Adrenal gland (tissue), 5 donors: ENCODE measurements around the gene LUC7L.

ENCODE experiments used
- CTCF ChIP-seq, 6 experiments: fragments of 450-650 bp in 4 of 6; fragments of 200-600 bp in 2 of 6; sonication (generic) in 1 of 6; IDR thresholded peaks; 1 replicate in 5 of 6; 2 replicates in 1 of 6; pipeline versions ENCODE4 v1.5.1 to v1.8.0; 2016 to 2021; ENCODE audit warnings: antibody characterized with exemption in 6 of 6, mild to moderate bottlenecking in 2 of 6, moderate library complexity in 1 of 6
- POLR2A ChIP-seq, 2 donors: fragments of 450-650 bp; IDR thresholded peaks; one replicate each; pipeline ENCODE4 v1.6.1; 2017; ENCODE audit warnings: antibody characterized with exemption in 2 of 2, mild to moderate bottlenecking in 2 of 2, moderate library complexity in 1 of 2
- donor health status: DM: no; HTN: no; CAD: no.

- TF ChIP-seq CTCF (IDR thresholded peaks at IDR 0.05) = no peak
- no peak for TF ChIP-seq POLR2A (IDR thresholded peaks at IDR 0.05)
Observed at GRCh38 chr16:169014-169413, 60.2 kb downstream of the LUC7L start.
